Neural progenitor cell (in vitro differentiated cells): ENCODE measurements around the gene HCK.

Experiments used
- EZH2 ChIP-seq: fragments of 200-600 bp; sonication (generic); IDR thresholded peaks from 2 replicates; pipeline ENCODE4 v1.6.1; 2017; ENCODE audit warnings: antibody characterized with exemption, mild to moderate bottlenecking, moderate library complexity
- EZH2phosphoT487 ChIP-seq: fragments of 200-600 bp; sonication (generic); IDR thresholded peaks from 2 replicates; pipeline ENCODE4 v1.6.1; 2017; ENCODE audit warnings: antibody characterized with exemption
- TF ChIP-seq, protein P1 (sequence below): fragments of 200-600 bp; sonication (generic); IDR thresholded peaks from 2 replicates; pipeline ENCODE4 v1.5.1; 2017; ENCODE audit warnings: antibody characterized with exemption, mild to moderate bottlenecking

DNA sequence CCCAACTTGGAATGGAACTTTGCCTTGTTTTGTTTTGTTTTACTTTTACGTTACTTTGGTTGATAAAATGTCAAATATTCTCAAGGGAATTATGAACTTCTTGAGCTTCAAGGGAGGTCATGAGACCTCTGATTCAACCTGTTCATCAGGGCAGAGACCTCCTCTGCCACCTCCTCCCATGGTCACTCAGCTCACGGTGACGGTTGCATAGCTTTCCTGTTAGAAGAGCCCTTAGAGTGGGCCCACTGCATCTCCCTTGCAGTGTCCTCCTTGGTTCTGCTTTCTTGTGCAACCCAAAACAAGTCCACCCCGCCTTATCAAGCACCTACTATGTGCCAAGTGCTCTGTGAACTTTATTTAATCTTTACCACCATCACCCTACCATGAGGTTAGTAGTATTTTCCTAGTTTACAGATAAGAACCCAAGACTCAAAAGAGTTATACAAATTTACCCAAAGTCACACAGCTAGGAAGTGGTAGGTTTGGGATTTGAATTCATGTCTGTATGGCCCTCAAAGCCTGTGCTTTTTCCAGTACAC, 72.9 kb downstream of the HCK start:
- TF ChIP-seq, protein P1, sequence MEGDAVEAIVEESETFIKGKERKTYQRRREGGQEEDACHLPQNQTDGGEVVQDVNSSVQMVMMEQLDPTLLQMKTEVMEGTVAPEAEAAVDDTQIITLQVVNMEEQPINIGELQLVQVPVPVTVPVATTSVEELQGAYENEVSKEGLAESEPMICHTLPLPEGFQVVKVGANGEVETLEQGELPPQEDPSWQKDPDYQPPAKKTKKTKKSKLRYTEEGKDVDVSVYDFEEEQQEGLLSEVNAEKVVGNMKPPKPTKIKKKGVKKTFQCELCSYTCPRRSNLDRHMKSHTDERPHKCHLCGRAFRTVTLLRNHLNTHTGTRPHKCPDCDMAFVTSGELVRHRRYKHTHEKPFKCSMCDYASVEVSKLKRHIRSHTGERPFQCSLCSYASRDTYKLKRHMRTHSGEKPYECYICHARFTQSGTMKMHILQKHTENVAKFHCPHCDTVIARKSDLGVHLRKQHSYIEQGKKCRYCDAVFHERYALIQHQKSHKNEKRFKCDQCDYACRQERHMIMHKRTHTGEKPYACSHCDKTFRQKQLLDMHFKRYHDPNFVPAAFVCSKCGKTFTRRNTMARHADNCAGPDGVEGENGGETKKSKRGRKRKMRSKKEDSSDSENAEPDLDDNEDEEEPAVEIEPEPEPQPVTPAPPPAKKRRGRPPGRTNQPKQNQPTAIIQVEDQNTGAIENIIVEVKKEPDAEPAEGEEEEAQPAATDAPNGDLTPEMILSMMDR: no peak
- TF ChIP-seq EZH2phosphoT487: no peak
- TF ChIP-seq EZH2: no peak
